HL-60 (cell line): ENCODE results near the gene FABP3.

Source experiments
- DNase-seq, 2 experiments: peaks; one replicate each; pipeline ENCODE4 v3.0.0-alpha.2; 2010 to 2020; ENCODE audit warnings: low read depth in 1 of 2, low spot score in 1 of 2
- H3K27ac ChIP-seq: fragments of 250-450 bp; sonication (Bioruptor Pico); replicated peaks from 2 replicates; pipeline ENCODE4 v1.5.1; 2020; ENCODE audit warnings: mild to moderate bottlenecking, moderate library complexity
- H3K27me3 ChIP-seq: fragments of 250-450 bp; sonication (Bioruptor Pico); 2 replicates; pipeline ENCODE4 v1.5.1; 2021; ENCODE audit warnings: mild to moderate bottlenecking, moderate library complexity; ENCODE audit not compliant: insufficient read depth, poor library complexity, severe bottlenecking
- H3K4me3 ChIP-seq: replicated peaks from 2 replicates; pipeline ENCODE4 v1.5.1; 2011; ENCODE audit warnings: mild to moderate bottlenecking, control low read depth, low read length; ENCODE audit not compliant: insufficient read depth
- GABPA ChIP-seq: IDR thresholded peaks from 2 replicates; pipeline ENCODE4 v1.6.1; 2012; ENCODE audit warnings: low read depth
- POLR2AphosphoS5 ChIP-seq: IDR thresholded peaks from 2 replicates; pipeline ENCODE4 v1.6.1; 2012; ENCODE audit warnings: low read depth
- REST ChIP-seq: IDR thresholded peaks from 2 replicates; pipeline ENCODE4 v1.6.1; 2012; ENCODE audit warnings: low read depth; ENCODE audit not compliant: insufficient replicate concordance
- SPI1 ChIP-seq: IDR thresholded peaks from 2 replicates; pipeline ENCODE4 v1.6.1; 2012; ENCODE audit warnings: low read depth, mild to moderate bottlenecking, borderline replicate concordance
- TF ChIP-seq, protein P1 (sequence below): IDR thresholded peaks from one replicate; pipeline ENCODE4 v1.5.1; 2011; ENCODE audit warnings: low read length, control low read depth, inconsistent platforms; ENCODE audit not compliant: insufficient read depth

The FABP3 gene

GRCh38 chr1:31397360-31398095, 24.7 kb upstream of the FABP3 start:
- no peak for DNase-seq
- TF ChIP-seq SPI1 (no peak), POLR2AphosphoS5 (no peak), REST (no peak), GABPA (no peak)
- TF ChIP-seq, protein P1, sequence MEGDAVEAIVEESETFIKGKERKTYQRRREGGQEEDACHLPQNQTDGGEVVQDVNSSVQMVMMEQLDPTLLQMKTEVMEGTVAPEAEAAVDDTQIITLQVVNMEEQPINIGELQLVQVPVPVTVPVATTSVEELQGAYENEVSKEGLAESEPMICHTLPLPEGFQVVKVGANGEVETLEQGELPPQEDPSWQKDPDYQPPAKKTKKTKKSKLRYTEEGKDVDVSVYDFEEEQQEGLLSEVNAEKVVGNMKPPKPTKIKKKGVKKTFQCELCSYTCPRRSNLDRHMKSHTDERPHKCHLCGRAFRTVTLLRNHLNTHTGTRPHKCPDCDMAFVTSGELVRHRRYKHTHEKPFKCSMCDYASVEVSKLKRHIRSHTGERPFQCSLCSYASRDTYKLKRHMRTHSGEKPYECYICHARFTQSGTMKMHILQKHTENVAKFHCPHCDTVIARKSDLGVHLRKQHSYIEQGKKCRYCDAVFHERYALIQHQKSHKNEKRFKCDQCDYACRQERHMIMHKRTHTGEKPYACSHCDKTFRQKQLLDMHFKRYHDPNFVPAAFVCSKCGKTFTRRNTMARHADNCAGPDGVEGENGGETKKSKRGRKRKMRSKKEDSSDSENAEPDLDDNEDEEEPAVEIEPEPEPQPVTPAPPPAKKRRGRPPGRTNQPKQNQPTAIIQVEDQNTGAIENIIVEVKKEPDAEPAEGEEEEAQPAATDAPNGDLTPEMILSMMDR = no peak
- Histone ChIP-seq H3K27me3 (no peaks in the 10 kb centered on the region), H3K4me3 (no peak overlapping the region), H3K27ac (no peak overlapping the region)

- Histone ChIP-seq H3K27ac (peak overlapping the region; percentile 7; the same call in 1 of the 2 replicates), H3K4me3 (no peak overlapping the region), H3K27me3 (no peaks in the 10 kb centered on the region)
- DNase-seq = peak; percentile 80 to 82
- TF ChIP-seq GABPA (no peak), POLR2AphosphoS5 (no peak), REST (no peak), SPI1 (peak; percentile 86)
- TF ChIP-seq, protein P1 = peak; percentile 25
Measured at GRCh38 chr1:31396633-31397351, 23.9 kb upstream of the FABP3 start.

DNA sequence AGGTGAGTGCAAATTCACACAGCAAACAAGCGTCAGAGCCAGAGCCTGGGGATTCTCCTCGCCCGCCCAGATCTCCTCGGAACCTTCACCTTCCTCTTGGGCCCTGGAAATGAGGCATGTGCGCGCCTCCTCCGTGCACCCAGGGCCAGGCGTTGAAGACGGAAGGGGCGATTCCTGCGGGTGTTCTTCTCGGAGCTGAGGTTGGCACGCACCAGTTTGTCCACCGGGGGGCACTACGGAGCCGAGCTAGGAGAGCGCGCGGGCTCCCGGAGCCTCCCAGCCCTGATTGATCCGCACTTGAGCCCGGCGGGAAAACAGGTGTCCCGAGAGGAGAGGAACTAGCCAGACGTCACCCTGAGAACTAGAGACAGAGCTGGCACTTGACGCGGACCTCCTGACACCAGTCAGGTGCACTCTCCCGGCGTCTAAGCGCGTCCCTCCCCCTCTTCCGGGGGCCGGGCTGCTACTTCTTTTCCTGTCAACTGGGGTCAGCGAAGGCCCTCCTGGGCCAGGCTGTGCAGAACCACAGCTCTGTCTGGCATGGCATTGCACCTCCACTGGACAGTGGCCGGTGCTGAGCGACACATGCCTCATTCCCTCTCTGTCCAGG, 21.8 kb upstream of the FABP3 start:
- Histone ChIP-seq H3K4me3 (peak overlapping the region; percentile 52), H3K27ac (no peak overlapping the region), H3K27me3 (no peaks in the 10 kb centered on the region)
- no peak for TF ChIP-seq POLR2AphosphoS5
- TF ChIP-seq GABPA = no peak
- peak; percentile 59; the same call in 1 of the 2 replicates for TF ChIP-seq SPI1
- TF ChIP-seq REST = peak; percentile 39
- TF ChIP-seq, protein P1 = peak; percentile 40
- DNase-seq = peak; percentile 85 to 93
